Midbrain (tissue), 1 donor: Measurements from ENCODE around the gene NOXA1.

Experiments
- DNase-seq: peaks from one replicate; lab custom pipeline; 2025; lab: John Stamatoyannopoulos, UW

The NOXA1 gene

GRCh38 chr9:137387891-137388560 lies 35.2 kb upstream of the NOXA1 start:
- DNase-seq: no peak

GRCh38 chr9:137388589-137389427 lies 34.4 kb upstream of the NOXA1 start:
- DNase-seq: no peak

DNA sequence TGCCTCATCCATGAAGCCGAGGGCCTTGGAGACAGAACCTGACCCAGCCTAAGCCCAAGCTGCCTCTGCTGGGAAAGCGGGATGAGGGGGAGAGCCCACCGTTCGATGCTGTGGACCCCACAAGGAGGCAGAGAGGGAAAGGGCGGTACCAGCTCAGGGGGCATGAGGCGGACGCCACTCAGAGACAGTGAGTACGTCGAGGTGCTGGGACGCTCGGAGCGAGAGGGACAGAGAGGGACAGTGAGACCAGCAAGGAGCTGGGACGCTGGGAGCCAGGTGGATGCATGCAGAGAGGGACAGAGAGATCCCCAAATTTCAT lies 33.8 kb upstream of the NOXA1 start:
- DNase-seq: no peak

GRCh38 chr9:137390553-137391410 lies 32.4 kb upstream of the NOXA1 start:
- DNase-seq: no peak

- DNase-seq: no peak
Measured at GRCh38 chr9:137391411-137391754, 31.8 kb upstream of the NOXA1 start.

DNA sequence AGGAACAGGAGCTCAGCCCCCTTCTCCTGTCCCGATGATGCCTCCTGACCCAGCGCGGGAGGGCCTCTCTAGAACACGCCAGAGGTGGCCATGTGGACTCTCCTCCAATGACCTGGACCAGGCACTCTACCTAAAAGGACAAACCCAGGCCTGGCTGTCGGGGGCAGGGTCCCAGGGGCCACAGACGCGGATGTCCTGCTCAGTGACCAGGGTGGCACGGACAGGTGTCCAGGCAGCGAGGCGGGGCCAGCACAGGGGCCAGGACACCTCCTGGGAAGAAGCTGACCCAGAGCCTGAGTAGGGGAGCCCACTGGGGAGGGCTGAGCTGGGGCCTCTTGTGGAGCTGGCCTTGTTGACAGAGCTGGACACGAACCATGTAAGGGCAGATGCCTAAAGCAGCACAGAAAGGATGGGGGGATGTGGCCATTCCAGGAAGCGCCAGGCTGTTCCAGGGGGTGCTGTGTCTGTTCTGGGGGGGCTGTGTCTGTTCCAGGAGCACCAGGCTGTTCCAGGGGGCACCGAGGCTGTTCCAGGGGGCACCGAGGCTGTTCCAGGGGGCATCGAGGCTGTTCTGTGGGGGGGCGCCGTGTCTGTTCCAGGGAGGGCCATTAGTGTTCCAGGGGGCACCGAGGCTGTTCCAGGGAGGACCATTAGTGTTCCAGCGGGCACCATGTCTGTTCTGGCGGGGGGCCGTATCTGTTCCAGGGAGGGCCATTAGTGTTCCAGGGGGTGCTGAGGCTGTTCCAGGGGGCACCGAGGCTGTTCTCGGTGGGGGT lies 30.8 kb upstream of the NOXA1 start:
- no peak for DNase-seq

- DNase-seq: no peak
Measured at GRCh38 chr9:137393176-137394150, 29.7 kb upstream of the NOXA1 start.

- DNase-seq: no peak
Measured at GRCh38 chr9:137394866-137395665, 28.1 kb upstream of the NOXA1 start.

GRCh38 chr9:137395666-137396010 lies 27.6 kb upstream of the NOXA1 start:
- no peak for DNase-seq

DNA sequence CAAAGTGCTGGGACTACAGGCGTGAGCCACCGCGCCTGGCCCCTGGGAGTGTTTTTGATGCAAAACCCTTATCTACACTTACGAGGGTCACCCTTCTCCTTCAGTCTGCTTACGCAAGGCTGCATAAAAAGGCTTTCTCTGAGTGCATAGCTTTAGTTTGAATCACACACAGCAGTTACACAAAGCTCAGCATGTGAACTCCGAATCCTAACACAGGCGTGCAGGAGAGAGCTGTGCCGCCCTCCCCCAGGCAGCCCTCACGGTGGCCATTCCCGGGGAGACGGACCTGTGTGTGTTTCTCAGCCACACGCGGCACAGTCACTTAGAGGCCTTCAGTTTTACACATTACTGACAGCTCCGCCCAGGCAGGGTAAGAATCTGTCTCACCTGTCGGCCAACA lies 27.0 kb upstream of the NOXA1 start:
- no peak for DNase-seq

GRCh38 chr9:137396634-137397367 lies 26.4 kb upstream of the NOXA1 start:
- DNase-seq: no peak

- DNase-seq: no peak
Measured at GRCh38 chr9:137397675-137398423, 25.3 kb upstream of the NOXA1 start.

GRCh38 chr9:137398561-137399468 lies 24.4 kb upstream of the NOXA1 start:
- DNase-seq: no peak

GRCh38 chr9:137402746-137403145 lies 20.4 kb upstream of the NOXA1 start:
- DNase-seq: no peak

GRCh38 chr9:137403269-137403668 lies 19.9 kb upstream of the NOXA1 start:
- no peak for DNase-seq

DNA sequence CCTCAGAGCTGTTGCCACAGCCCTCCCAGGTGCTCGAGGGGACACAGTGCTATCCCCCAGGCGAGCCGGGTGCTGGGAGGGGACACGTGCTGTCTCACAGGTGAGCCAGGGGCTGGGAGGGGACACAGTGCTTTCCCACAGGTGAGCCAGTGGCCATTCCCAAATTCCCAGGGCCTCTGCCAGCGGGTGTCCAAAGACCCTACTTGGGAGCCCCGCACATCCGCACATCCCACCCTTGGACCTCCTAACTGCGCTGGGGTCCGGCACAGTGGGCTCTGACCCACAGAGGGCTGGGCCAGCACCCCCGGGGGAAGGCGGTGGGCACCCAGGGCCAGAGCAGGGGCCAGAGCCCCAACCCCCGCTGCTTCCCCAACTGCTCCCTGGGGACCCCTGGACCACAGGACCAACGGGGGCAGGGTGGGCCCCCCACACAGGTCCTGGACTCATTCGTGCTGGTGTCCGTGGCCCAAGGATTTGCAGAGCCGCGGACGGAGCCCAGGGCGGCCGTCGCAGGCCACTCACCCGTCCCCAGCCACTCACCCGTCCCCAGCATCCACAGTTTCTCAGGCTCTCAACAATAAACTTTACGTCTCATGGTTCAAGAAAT lies 18.1 kb upstream of the NOXA1 start:
- DNase-seq: no peak

GRCh38 chr9:137405677-137406081 lies 17.5 kb upstream of the NOXA1 start:
- DNase-seq: no peak
